Subcutaneous adipose tissue (tissue), 4 donors: ENCODE measurements around the gene RALB. TPM values are rescaled to one million over a fixed set of nuclear protein-coding genes. Genes with fewer than 3 reads are reported as not detected.

ENCODE experiments used
- total RNA-seq, 4 donors: library from RNA; depleted of rRNA; stranded (reverse); fragments of >200 nt; gene quantifications; one replicate each; pipeline ENCODE4 v1.1.0, GENCODE V29; 2016
- TF ChIP-seq, protein P1 (sequence below): fragments of 450-650 bp; IDR thresholded peaks from one replicate; pipeline ENCODE4 v1.5.1; 2016; ENCODE audit warnings: low read depth, mild to moderate bottlenecking, control low read depth, antibody characterized with exemption, moderate library complexity

The RALB gene
- total RNA-seq, 4 donors from 2014 or later: 54.2 to 84.0 (median 56.8) TPM

GRCh38 chr2:120253021-120253882 is 600 bp downstream of the RALB start:
- TF ChIP-seq, protein P1, sequence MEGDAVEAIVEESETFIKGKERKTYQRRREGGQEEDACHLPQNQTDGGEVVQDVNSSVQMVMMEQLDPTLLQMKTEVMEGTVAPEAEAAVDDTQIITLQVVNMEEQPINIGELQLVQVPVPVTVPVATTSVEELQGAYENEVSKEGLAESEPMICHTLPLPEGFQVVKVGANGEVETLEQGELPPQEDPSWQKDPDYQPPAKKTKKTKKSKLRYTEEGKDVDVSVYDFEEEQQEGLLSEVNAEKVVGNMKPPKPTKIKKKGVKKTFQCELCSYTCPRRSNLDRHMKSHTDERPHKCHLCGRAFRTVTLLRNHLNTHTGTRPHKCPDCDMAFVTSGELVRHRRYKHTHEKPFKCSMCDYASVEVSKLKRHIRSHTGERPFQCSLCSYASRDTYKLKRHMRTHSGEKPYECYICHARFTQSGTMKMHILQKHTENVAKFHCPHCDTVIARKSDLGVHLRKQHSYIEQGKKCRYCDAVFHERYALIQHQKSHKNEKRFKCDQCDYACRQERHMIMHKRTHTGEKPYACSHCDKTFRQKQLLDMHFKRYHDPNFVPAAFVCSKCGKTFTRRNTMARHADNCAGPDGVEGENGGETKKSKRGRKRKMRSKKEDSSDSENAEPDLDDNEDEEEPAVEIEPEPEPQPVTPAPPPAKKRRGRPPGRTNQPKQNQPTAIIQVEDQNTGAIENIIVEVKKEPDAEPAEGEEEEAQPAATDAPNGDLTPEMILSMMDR: no peak

DNA sequence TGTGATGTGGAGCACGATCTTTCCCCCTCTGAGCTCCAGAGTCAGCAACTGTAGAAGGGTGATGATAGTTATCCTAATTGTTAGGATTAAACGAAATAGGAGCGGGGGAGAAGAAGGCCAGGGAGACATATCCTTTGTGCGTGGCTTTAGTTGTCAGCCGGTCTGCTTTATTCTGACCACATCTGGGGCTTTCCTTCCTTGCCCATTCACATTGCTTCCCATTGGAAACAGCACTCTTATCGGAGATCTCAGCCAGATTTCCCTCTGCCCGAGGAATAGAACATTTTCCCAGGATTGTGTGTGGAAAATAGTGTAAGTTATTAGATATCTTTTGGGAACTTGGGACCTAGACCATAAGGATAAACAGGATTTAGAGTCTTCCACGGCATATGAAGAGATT is 1.5 kb downstream of the RALB start:
- TF ChIP-seq, protein P1: no peak

GRCh38 chr2:120255071-120255470 is 2.4 kb downstream of the RALB start:
- TF ChIP-seq, protein P1: no peak

DNA sequence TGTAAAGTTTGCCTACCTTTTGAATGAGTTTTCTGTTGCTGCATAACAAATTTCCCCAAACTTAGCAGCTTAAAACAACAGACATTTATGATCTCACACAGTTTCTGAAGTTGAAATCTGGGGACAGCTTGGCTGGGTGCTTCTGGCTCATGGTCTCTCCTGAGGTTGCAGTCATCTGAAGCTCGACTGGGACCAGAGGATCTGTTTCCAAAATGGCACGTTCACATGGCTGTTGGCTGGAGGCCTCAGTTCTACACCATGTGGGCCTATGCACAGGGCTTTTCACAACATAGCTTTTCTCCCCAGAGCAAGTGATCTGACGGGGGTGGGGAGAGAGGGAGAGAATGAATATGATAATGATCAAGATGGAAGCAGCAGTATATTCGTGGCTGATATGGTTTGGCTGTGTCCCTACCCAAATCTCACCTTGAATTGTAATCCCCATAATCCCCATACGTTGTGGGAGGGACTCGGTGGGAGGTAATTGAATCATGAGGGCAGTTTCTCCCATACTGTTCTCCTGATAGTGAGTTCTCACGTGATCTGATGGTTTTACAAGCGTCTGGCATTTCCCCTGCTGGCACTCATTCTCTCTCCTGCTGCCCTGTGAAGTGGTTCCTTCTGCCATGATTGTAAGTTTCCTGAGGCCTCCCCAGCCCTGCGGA is 3.5 kb downstream of the RALB start:
- TF ChIP-seq, protein P1: no peak

DNA sequence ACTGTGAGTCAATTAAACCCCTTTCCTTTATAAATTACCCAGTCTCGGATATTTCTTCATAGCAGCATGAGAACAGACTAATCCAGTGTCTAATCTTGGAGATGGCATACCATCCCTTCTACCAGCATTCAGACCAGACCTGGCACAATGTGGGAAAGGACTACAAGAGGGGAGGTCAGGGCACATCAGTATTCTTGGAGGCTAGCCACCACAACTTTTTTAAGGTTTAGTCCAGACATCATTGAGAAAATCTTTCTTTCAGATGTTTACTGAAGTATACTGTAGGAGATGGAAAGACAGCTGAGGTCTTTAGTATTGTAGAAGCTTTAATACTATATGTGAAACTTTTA is 4.0 kb downstream of the RALB start:
- TF ChIP-seq, protein P1: no peak

- TF ChIP-seq, protein P1: no peak
Observed at GRCh38 chr2:120257522-120257921, 4.9 kb downstream of the RALB start.

GRCh38 chr2:120258196-120258595 is 5.5 kb downstream of the RALB start:
- TF ChIP-seq, protein P1: no peak
